ENCODE results near the gene PSMF1.

PSMF1 gene

GRCh38 chr20:1164871-1165270, 46.5 kb downstream of the PSMF1 start:
- no peak for DNase-seq (ENCODE audit: low read depth)

DNA sequence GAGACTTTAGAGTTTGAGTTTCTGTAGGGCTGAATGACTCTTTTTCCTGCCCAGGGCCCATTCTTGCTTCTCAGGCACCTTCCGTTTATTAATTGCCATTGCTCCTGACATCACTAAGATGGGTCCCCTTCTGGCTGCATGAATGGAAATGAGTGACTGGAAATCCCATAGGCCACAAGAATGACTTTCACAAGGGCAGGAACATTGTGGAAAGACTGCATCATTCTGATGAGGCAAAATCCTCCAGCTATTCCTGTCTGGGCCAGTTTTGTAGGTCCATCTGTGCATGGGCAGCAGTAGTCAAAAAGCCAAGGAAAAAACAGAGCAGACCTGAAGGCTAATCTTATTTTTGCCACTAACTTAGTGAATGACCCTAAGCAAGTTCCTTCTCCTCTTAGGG, 47.1 kb downstream of the PSMF1 start:
- DNase-seq (ENCODE audit: low read depth), result no peak

DNA sequence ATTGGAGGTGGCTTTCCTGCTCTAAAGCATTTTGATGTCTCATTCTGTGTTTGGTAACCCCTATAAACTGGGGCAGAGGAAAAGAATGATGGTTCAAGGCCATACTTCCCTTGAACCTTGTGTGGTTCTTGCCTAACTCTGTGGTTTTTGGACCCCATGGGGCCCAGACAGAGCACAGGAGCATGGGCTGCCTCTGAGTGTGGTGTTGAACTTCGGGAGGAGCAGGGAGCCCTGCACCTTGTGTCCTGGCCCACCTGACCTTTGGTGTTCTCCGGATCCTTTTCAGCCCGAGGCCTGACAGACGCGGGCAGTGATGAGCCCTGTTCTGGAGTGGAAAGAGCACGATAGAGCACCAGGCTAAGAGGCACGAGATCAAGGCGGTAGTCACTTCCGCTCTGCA, 47.5 kb downstream of the PSMF1 start:
- DNase-seq (ENCODE audit: low read depth), result no peak

DNA sequence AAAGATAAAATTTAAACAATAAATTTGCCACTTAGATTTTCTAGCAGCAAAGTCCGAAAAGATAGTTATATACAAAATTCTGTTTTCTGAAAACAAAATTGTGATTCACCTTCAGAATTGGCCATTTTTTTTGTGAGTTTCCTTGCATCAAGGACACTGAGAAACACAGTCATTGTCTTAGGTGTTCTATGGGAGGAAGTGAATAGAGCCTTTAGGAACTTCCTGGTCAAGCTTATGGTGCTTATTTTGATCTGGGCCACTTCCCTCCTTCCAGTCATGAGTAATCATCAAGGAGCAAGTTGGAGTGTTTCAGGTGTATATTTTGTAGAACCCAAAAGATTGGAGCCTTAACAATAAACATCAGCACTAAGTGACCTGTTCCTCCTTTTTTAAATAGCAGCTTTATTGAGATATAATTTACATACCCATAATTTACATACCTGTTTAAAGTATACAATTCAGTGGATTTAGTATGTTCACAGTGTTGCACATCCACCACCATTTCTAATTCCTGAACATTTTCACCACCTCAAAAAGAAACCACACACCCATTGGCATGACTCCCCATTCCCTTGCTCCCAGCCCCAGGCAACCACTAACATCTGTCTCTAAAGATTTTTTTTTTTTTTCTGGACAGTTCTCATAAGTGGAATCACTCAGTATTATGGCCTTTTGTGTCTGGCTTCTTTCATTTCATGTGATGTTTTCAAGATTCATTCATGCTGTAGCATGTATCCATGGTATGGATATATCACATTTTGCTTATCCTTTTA, 48.7 kb downstream of the PSMF1 start:
- DNase-seq (ENCODE audit: low read depth), result peak; percentile 29

- no peak for DNase-seq (ENCODE audit: low read depth)
Measured at GRCh38 chr20:1169224-1169623, 50.8 kb downstream of the PSMF1 start.

- peak; percentile 46 for DNase-seq (ENCODE audit: low read depth)
Measured at GRCh38 chr20:1171461-1172093, 53.2 kb downstream of the PSMF1 start.

GRCh38 chr20:1173698-1174097, 55.3 kb downstream of the PSMF1 start:
- no peak for DNase-seq (ENCODE audit: low read depth)

DNA sequence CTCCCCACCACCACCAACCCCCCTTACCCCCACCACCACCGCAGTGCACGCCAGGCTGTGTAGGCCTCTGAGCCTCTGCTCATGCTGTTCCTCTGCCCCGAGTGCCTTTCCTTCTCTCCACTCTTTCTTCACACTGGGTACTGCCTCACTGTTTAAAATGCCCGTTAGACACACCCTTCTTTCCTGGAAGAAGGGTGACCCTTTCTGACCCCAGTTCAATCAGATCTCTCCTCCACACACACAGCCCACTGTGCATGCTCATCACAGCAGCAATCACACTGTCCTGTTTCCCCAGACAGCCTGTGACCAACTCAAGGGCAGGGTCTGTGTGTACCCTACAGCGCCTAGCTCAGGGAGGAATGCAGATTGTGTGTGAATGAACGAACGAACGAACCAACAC, 56.4 kb downstream of the PSMF1 start:
- DNase-seq (ENCODE audit: low read depth), result no peak

DNA sequence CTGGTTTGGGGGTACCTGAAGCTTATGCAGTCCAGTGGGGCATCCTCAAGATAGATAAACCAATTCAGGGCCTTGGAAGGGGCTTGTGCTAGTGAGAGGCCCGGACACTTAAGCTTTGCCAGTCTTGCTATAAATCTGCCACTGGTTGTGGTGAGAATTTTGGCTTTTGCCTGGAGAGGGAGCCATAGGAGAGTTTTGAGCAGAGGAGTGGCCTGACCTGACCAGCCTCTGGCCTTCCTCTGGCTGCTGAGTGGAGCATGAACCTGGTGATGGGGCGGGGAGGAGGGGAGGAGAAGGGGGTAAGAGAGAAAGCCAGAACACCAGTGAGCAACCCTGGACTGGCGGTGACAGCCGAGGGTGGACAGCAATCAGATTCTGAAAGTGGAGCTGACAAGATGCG, 59.3 kb downstream of the PSMF1 start:
- DNase-seq (ENCODE audit: low read depth), result peak; percentile 31

DNA sequence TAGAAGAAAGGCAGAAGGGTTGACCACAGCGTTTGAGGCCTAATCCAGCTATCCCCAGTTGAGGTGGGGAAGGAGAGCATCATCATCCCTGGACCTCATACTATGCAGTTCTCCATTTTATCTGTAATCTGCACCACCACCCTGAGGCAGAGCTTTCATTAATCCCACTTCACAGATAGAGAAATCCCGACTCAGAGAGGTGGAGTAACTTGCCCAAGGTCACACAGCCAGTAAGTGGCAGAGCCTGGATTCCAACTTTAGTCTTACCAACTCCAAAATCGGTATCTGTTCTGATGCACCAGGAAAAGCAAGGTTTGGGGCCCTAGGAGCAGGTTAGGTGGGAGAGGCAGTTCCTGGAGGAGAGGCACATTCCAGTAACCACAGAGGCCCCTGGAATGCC, 59.7 kb downstream of the PSMF1 start:
- DNase-seq (ENCODE audit: low read depth), result no peak

- no peak for DNase-seq (ENCODE audit: low read depth)
Measured at GRCh38 chr20:1178623-1179022, 60.2 kb downstream of the PSMF1 start.

- DNase-seq (ENCODE audit: low read depth), result no peak
Measured at GRCh38 chr20:1180949-1181348, 62.5 kb downstream of the PSMF1 start.

DNA sequence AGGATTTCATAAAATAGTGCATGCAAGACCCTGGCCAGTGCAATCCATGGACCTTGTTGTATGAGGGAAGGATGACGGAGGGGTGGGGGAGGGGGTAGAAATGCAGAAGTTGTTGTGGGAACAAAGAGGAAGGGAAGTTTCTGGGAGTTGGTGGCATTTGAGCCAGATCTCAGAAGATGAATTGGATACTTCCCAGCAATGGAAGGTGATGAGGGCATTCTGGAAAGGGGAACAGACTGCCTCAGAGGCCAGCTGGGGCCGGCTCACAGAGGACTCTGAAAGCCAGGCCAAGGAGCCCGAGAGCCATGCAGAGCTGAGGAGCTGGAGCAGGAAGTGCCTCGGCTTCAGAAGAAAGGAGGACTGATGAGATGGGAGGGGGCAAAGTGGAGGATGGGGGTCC, 63.7 kb downstream of the PSMF1 start:
- no peak for DNase-seq (ENCODE audit: low read depth)

- DNase-seq (ENCODE audit: low read depth), result no peak
Measured at GRCh38 chr20:1183153-1183552, 64.8 kb downstream of the PSMF1 start.

DNA sequence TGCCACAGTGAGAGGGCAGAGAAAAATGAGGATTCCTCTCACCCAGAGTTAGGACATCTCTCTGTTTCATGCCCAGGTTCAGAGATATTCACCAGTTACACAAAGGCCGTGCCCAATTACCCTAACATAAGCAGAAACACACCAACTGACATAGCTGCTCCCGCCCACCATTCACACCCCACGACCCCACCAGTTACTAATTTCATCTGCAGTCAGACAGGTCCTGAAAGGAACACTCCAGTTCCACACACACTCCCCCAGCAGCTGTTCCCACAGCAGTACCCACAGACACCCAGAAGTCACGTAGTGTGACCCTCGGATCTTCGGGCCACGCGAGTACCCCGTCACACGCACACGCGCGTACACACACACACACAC, 65.8 kb downstream of the PSMF1 start:
- DNase-seq (ENCODE audit: low read depth), result no peak

GRCh38 chr20:1184638-1185315, 66.4 kb downstream of the PSMF1 start, which contains the start of gene TMEM74B:
Gene TMEM74B, minus strand, starts transcription at chr20:1184981. Its CDS starts 1,180 bp downstream, at chr20:1183801.
- no peak for DNase-seq (ENCODE audit: low read depth)

DNA sequence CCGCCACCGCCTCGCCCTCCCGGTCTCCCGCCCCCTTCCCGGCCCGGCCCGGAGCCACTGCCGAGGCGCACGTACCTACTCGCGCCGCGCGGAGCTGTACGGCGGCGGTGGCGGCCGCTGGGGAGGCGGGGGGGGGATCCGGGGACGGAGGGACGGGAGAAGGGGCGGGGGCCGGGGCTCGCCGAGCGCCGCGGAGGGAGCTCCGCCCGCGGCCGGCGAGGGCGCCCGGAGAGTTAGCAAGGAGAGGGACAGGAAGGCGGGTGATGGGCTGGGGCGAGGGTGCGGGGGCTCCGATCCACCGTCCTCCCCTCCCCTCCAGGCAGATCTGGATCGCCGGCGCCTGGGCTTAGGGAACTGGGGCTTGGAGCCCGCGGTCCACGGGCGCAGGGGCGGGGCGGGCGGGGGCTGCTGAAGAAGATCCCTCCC, 66.9 kb downstream of the PSMF1 start:
- no peak for DNase-seq (ENCODE audit: low read depth)

GRCh38 chr20:1185790-1186334, 67.5 kb downstream of the PSMF1 start:
- peak; percentile 59 for DNase-seq (ENCODE audit: low read depth)

GRCh38 chr20:1186367-1186991, 68.1 kb downstream of the PSMF1 start:
- DNase-seq (ENCODE audit: low read depth), result no peak

GRCh38 chr20:1187605-1188171, 69.3 kb downstream of the PSMF1 start:
- no peak for DNase-seq (ENCODE audit: low read depth)

DNA sequence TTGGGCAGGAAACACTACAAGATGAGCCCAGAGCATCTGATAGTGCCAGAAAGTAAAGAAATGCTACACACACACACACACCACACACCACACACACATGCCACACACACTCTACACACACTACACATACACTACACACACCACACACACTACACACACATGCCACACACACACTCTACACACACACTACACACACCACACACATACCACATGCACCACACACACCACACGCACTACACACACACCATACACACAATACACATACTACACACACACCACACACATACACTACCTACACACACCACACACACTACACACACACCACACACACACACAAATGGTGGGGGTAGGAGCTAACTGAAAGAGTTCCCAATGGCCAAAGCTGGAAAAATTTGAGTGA, 69.9 kb downstream of the PSMF1 start:
- DNase-seq (ENCODE audit: low read depth), result no peak

DNA sequence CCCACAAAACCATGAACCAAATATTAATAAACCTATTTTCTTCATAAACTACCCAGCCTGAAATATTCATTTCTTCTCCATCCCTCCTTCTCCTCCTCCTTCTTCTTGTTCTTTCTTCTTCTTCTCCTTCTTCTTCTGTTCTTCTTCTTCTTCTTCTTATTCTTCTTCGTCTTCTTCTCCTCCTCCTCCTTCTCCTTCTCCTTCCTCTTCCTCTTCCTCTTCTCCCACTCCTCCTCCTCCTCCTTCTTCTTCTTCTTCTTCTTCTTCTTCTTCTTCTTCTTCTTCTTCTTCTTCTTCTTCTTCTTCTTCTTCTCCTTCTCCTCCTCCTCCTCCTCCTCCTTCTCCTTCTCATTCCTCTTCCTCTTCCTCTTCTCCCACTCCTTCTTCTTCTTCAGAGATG, 71.4 kb downstream of the PSMF1 start:
- DNase-seq (ENCODE audit: low read depth), result no peak

Measured in ELR (cell line).